Stomach (tissue), 4 donors: ENCODE results near the gene PARL.

Source experiments
- EP300 ChIP-seq: sonication (generic); formaldehyde crosslinking; IDR thresholded peaks from one replicate; pipeline ENCODE4 v1.6.1; 2017; ENCODE audit warnings: antibody characterized with exemption
- POLR2A ChIP-seq, 4 donors: fragments of 450-650 bp; IDR thresholded peaks; one replicate each; pipeline ENCODE4 v1.6.1; 2016; ENCODE audit warnings: antibody characterized with exemption in 4 of 4, control low read depth in 2 of 4, mild to moderate bottlenecking in 1 of 4, moderate library complexity in 1 of 4
- POLR2AphosphoS5 ChIP-seq, 3 donors: sonication (generic); formaldehyde crosslinking; IDR thresholded peaks; one replicate each; pipeline ENCODE4 v1.6.1; 2016; ENCODE audit warnings: antibody characterized with exemption in 3 of 3
- TF ChIP-seq, protein P1 (sequence below), 7 experiments: fragments of 450-650 bp in 4 of 7; fragments of 200-600 bp in 3 of 7; sonication (generic) in 3 of 7; IDR thresholded peaks; one replicate each; pipeline ENCODE4 v1.5.1; 2016 to 2019; ENCODE audit warnings: antibody characterized with exemption in 7 of 7, control low read depth in 2 of 7, mild to moderate bottlenecking in 1 of 7

DNA sequence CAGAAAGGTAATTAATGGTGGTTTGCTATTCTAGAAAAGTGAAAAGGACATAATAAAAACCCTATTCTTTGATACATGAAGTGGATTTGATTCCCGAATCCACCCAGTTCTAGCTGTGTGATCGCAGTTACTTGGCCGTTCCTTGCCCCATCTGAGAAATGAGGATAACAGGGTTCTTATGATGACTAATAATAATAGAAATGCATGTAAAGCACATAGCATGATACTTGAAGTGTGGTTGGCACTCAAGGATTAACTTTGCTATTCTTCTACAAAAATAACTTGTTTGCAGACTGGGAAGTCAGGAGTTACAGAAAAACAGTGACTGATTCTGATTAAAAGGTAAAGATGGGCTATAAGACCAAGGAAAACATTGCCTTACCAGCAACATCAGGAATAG, 26.8 kb downstream of the PARL start:
- no peak for TF ChIP-seq POLR2AphosphoS5 (IDR thresholded peaks at IDR 0.05)
- TF ChIP-seq, protein P1, sequence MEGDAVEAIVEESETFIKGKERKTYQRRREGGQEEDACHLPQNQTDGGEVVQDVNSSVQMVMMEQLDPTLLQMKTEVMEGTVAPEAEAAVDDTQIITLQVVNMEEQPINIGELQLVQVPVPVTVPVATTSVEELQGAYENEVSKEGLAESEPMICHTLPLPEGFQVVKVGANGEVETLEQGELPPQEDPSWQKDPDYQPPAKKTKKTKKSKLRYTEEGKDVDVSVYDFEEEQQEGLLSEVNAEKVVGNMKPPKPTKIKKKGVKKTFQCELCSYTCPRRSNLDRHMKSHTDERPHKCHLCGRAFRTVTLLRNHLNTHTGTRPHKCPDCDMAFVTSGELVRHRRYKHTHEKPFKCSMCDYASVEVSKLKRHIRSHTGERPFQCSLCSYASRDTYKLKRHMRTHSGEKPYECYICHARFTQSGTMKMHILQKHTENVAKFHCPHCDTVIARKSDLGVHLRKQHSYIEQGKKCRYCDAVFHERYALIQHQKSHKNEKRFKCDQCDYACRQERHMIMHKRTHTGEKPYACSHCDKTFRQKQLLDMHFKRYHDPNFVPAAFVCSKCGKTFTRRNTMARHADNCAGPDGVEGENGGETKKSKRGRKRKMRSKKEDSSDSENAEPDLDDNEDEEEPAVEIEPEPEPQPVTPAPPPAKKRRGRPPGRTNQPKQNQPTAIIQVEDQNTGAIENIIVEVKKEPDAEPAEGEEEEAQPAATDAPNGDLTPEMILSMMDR (IDR thresholded peaks at IDR 0.05) = no peak
- no peak for TF ChIP-seq POLR2A (IDR thresholded peaks at IDR 0.05)
- no peak for TF ChIP-seq EP300
